Hepatocyte (in vitro differentiated cells): ENCODE data around the gene ZGPAT.

Source experiments
- CTCF ChIP-seq: fragments of 200-600 bp; sonication (generic); IDR thresholded peaks from 2 replicates; pipeline ENCODE4 v1.5.1; 2016; ENCODE audit warnings: antibody characterized with exemption, mild to moderate bottlenecking; ENCODE audit not compliant: poor library complexity
- EZH2 ChIP-seq: fragments of 200-600 bp; sonication (generic); IDR thresholded peaks from 2 replicates; pipeline ENCODE4 v1.6.1; 2016; ENCODE audit warnings: antibody characterized with exemption, mild to moderate bottlenecking, borderline replicate concordance
- EZH2phosphoT487 ChIP-seq: fragments of 200-600 bp; sonication (generic); IDR thresholded peaks from one replicate; pipeline ENCODE4 v1.6.1; 2018; ENCODE audit warnings: antibody characterized with exemption, mild to moderate bottlenecking, low read depth, moderate library complexity; ENCODE audit not compliant: unreplicated experiment, severe bottlenecking

GRCh38 chr20:63749597-63750508 lies 42.0 kb downstream of the ZGPAT start:
- no peak for TF ChIP-seq CTCF
- no peak for TF ChIP-seq EZH2phosphoT487
- no peak for TF ChIP-seq EZH2
